GM23338 (cell line): ENCODE results near the gene LRBA. TPM values are rescaled to one million over a fixed set of nuclear protein-coding genes. Genes with fewer than 3 reads are reported as not detected.

ENCODE experiments used
- ATAC-seq: fragments of 200-7000 bp; cut with Tn5 transposase; 3 replicates; pipeline ENCODE4 v1.9.1; 2020
- DNase-seq: peaks from one replicate; pipeline ENCODE4 v3.0.0-alpha.2; 2015; ENCODE audit warnings: low spot score
- H2AFZ ChIP-seq: fragments of 200-600 bp; sonication (generic); 2 replicates; pipeline ENCODE4 v1.8.0; 2016; ENCODE audit warnings: antibody characterized with exemption, mild to moderate bottlenecking, moderate library complexity
- H3F3A ChIP-seq: fragments of 200-600 bp; sonication (generic); replicated peaks from 2 replicates; pipeline ENCODE4 v1.8.0; 2017; ENCODE audit warnings: antibody characterized with exemption, mixed run types, low read depth
- H3K27ac ChIP-seq: fragments of 200-600 bp; sonication (generic); 2 replicates; pipeline ENCODE4 v1.6.1; 2016; ENCODE audit warnings: low read depth
- H3K27me3 ChIP-seq: fragments of 200-600 bp; sonication (generic); 2 replicates; pipeline ENCODE4 v1.8.0; 2016; ENCODE audit warnings: mild to moderate bottlenecking, mixed run types, moderate library complexity; ENCODE audit not compliant: insufficient read depth
- H3K36me3 ChIP-seq: fragments of 200-600 bp; sonication (generic); 2 replicates; pipeline ENCODE4 v1.8.0; 2016; ENCODE audit warnings: mild to moderate bottlenecking; ENCODE audit not compliant: insufficient read depth
- H3K4me1 ChIP-seq: fragments of 200-600 bp; sonication (generic); 2 replicates; pipeline ENCODE4 v1.8.0; 2016; ENCODE audit warnings: mild to moderate bottlenecking, moderate library complexity; ENCODE audit not compliant: insufficient read depth
- H3K4me2 ChIP-seq: fragments of 200-600 bp; sonication (generic); 2 replicates; pipeline ENCODE4 v1.7.1; 2017; ENCODE audit warnings: mixed run types
- H3K4me3 ChIP-seq: fragments of 200-600 bp; sonication (generic); 2 replicates; pipeline ENCODE4 v1.6.1; 2016; ENCODE audit warnings: mixed run types
- H3K79me2 ChIP-seq: fragments of 200-600 bp; sonication (generic); replicated peaks from 2 replicates; pipeline ENCODE4 v1.8.0; 2017; ENCODE audit warnings: mild to moderate bottlenecking; ENCODE audit not compliant: insufficient read depth
- H3K9me2 ChIP-seq: fragments of 200-600 bp; sonication (generic); 2 replicates; pipeline ENCODE4 v1.8.0; 2017; ENCODE audit not compliant: insufficient read depth
- H4K20me1 ChIP-seq: fragments of 200-600 bp; sonication (generic); replicated peaks from 2 replicates; pipeline ENCODE4 v1.8.0; 2017; ENCODE audit warnings: mild to moderate bottlenecking; ENCODE audit not compliant: insufficient read depth
- H3K27ac Mint-ChIP-seq: 2 replicates; pipeline ENCODE4 v1.8.0; 2020; ENCODE audit warnings: inconsistent platforms, mild to moderate bottlenecking, moderate library complexity, mixed read lengths
- H3K27me3 Mint-ChIP-seq: 3 replicates; pipeline ENCODE4 v1.8.0; 2022; ENCODE audit warnings: low read depth, mild to moderate bottlenecking, moderate library complexity, mixed read lengths, inconsistent platforms; ENCODE audit not compliant: insufficient read depth, poor library complexity
- H3K36me3 Mint-ChIP-seq: 3 replicates; pipeline ENCODE4 v1.8.0; 2021; ENCODE audit warnings: low read depth, mild to moderate bottlenecking, inconsistent platforms, moderate library complexity, mixed read lengths
- H3K4me1 Mint-ChIP-seq: 3 replicates; pipeline ENCODE4 v1.8.0; 2020; ENCODE audit warnings: mild to moderate bottlenecking, inconsistent platforms, mixed read lengths
- H3K4me3 Mint-ChIP-seq: 3 replicates; pipeline ENCODE4 v1.8.0; 2021; ENCODE audit warnings: moderate library complexity, mild to moderate bottlenecking, inconsistent platforms, mixed read lengths
- H3K9me3 Mint-ChIP-seq: 3 replicates; pipeline ENCODE4 v1.8.0; 2020; ENCODE audit warnings: moderate library complexity, mild to moderate bottlenecking, inconsistent platforms, mixed read lengths
- CREB1 ChIP-seq: fragments of 250-450 bp; sonication (Bioruptor Pico); IDR thresholded peaks from 2 replicates; pipeline ENCODE4 v1.5.0; 2020; ENCODE audit warnings: low read depth, mild to moderate bottlenecking, moderate library complexity
- EZH2 ChIP-seq: fragments of 200-600 bp; sonication (generic); IDR thresholded peaks from one replicate; pipeline ENCODE4 v1.8.0; 2017; ENCODE audit warnings: antibody characterized with exemption, mild to moderate bottlenecking, low read depth; ENCODE audit not compliant: unreplicated experiment
- EZH2phosphoT487 ChIP-seq: fragments of 200-600 bp; sonication (generic); IDR thresholded peaks from one replicate; pipeline ENCODE4 v1.8.1; 2018; ENCODE audit warnings: antibody characterized with exemption; ENCODE audit not compliant: unreplicated experiment
- JUNB ChIP-seq: IDR thresholded peaks from one replicate; pipeline ENCODE4 v1.6.1; 2016; ENCODE audit warnings: antibody characterized with exemption; ENCODE audit not compliant: unreplicated experiment
- NANOG ChIP-seq: IDR thresholded peaks from 2 replicates; pipeline ENCODE4 v1.6.1; 2016; ENCODE audit warnings: antibody characterized with exemption, borderline replicate concordance
- POLR2AphosphoS5 ChIP-seq: IDR thresholded peaks from 2 replicates; pipeline ENCODE4 v1.6.1; 2016; ENCODE audit warnings: antibody characterized with exemption, low read depth
- REST ChIP-seq: IDR thresholded peaks from one replicate; pipeline ENCODE4 v1.6.1; 2018; ENCODE audit warnings: antibody characterized with exemption; ENCODE audit not compliant: unreplicated experiment
- STAT1 ChIP-seq: IDR thresholded peaks from one replicate; pipeline ENCODE4 v1.6.1; 2016; ENCODE audit warnings: antibody characterized with exemption; ENCODE audit not compliant: unreplicated experiment
- ZNF114 ChIP-seq: fragments of 250-450 bp; sonication (Bioruptor Pico); IDR thresholded peaks from 2 replicates; pipeline ENCODE4 v1.5.0; 2020; ENCODE audit warnings: mild to moderate bottlenecking, moderate library complexity
- ZNF331 ChIP-seq: fragments of 250-450 bp; sonication (Bioruptor Pico); IDR thresholded peaks from 2 replicates; pipeline ENCODE4 v1.5.0; 2020; ENCODE audit warnings: low read depth, mild to moderate bottlenecking, moderate library complexity
- ZNF462 ChIP-seq: fragments of 250-450 bp; sonication (Bioruptor Pico); IDR thresholded peaks from 2 replicates; pipeline ENCODE4 v1.5.0; 2020; ENCODE audit warnings: mild to moderate bottlenecking, moderate library complexity
- polyA plus RNA-seq: library from polyadenylated mRNA; unstranded; fragments of >200 nt; fragmentation: Nextera tagmentation; extraction: Ambion mirVana; gene quantifications from 2 replicates; pipeline ENCODE4 v1.2.1, GENCODE V29; 2016
- total RNA-seq: library from RNA; depleted of rRNA; stranded (reverse); fragments of >200 nt; shearing (Covaris generic); gene quantifications from 2 replicates; pipeline ENCODE4 v1.2.3, GENCODE V29; 2014
- TF ChIP-seq, protein P1 (sequence below): IDR thresholded peaks from 2 replicates; pipeline ENCODE4 v1.6.1; 2016; ENCODE audit warnings: antibody characterized with exemption
- TF ChIP-seq, protein P2 (sequence below), 2 experiments: fragments of 200-600 bp in 1 of 2; sonication (generic) in 1 of 2; conservative IDR thresholded peaks; 2 replicates each; pipeline versions ENCODE4 v1.5.1 to v1.6.1; 2016 to 2017; ENCODE audit warnings: antibody characterized with exemption in 2 of 2, low read depth in 2 of 2, mild to moderate bottlenecking in 2 of 2, moderate library complexity in 1 of 2

LRBA gene
- total and polyA plus RNA-seq, 2 experiments from 2014 or later = 23.3 to 126 TPM

- no peak overlapping the region for H3K4me3 ChIP-seq
- H3K27ac Mint-ChIP-seq = peak overlapping the region; percentile 5; the same call in 1 of the 2 replicates
- no peak overlapping the region for H2AFZ ChIP-seq
- H3F3A ChIP-seq = no peaks in the 10 kb centered on the region
- no peak for DNase-seq
- no peak overlapping the region for H3K27ac ChIP-seq
- H3K4me1 Mint-ChIP-seq = peaks cover 23% of the 10 kb centered on the region
- H3K27me3 Mint-ChIP-seq = no peaks in the 10 kb centered on the region
- no peaks in the 10 kb centered on the region for H3K36me3 ChIP-seq
- H3K4me3 Mint-ChIP-seq = no peak overlapping the region
- TF ChIP-seq NANOG (no peak), POLR2AphosphoS5 (no peak), ZNF462 (CRISPR knock-in tag) (no peak), EZH2 (no peak), JUNB (no peak), REST (no peak), EZH2phosphoT487 (no peak), CREB1 (CRISPR knock-in tag) (no peak), ZNF331 (CRISPR knock-in tag) (no peak), STAT1 (no peak), ZNF114 (CRISPR knock-in tag) (no peak)
- TF ChIP-seq, protein P1, sequence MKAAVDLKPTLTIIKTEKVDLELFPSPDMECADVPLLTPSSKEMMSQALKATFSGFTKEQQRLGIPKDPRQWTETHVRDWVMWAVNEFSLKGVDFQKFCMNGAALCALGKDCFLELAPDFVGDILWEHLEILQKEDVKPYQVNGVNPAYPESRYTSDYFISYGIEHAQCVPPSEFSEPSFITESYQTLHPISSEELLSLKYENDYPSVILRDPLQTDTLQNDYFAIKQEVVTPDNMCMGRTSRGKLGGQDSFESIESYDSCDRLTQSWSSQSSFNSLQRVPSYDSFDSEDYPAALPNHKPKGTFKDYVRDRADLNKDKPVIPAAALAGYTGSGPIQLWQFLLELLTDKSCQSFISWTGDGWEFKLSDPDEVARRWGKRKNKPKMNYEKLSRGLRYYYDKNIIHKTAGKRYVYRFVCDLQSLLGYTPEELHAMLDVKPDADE = no peak
- TF ChIP-seq, protein P2, sequence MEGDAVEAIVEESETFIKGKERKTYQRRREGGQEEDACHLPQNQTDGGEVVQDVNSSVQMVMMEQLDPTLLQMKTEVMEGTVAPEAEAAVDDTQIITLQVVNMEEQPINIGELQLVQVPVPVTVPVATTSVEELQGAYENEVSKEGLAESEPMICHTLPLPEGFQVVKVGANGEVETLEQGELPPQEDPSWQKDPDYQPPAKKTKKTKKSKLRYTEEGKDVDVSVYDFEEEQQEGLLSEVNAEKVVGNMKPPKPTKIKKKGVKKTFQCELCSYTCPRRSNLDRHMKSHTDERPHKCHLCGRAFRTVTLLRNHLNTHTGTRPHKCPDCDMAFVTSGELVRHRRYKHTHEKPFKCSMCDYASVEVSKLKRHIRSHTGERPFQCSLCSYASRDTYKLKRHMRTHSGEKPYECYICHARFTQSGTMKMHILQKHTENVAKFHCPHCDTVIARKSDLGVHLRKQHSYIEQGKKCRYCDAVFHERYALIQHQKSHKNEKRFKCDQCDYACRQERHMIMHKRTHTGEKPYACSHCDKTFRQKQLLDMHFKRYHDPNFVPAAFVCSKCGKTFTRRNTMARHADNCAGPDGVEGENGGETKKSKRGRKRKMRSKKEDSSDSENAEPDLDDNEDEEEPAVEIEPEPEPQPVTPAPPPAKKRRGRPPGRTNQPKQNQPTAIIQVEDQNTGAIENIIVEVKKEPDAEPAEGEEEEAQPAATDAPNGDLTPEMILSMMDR (conservative IDR thresholded peaks at IDR 0.05; ENCODE audit: low read depth in 2 of 2) = no peak
- H3K4me1 ChIP-seq = peaks cover 30% of the 10 kb centered on the region
- peaks cover 14% of the 10 kb centered on the region; the same call in 2 of the 3 replicates for H3K36me3 Mint-ChIP-seq
- H3K79me2 ChIP-seq = no peaks in the 10 kb centered on the region
- ATAC-seq = no peak
- no peaks in the 10 kb centered on the region for H4K20me1 ChIP-seq
- no peaks in the 10 kb centered on the region; the same call in 2 of the 3 replicates for H3K9me3 Mint-ChIP-seq
- no peak overlapping the region for H3K4me2 ChIP-seq
- H3K27me3 ChIP-seq = no peaks in the 10 kb centered on the region
- H3K9me2 ChIP-seq = no peaks in the 10 kb centered on the region
Measured at GRCh38 chr4:150625033-150625432, 390.1 kb downstream of the LRBA start.
